ENCODE measurements around the gene LASP1NB.

GRCh38 chr17:38899421-38899820 is 26.0 kb upstream of the LASP1NB start:
- no peak for TF ChIP-seq EZH2phosphoT487 (IDR thresholded peaks at IDR 0.05; ENCODE audit: insufficient read depth, low read depth)
- no peak for TF ChIP-seq EZH2 (IDR thresholded peaks at IDR 0.05; ENCODE audit: insufficient read depth, poor library complexity, severe bottlenecking)
